Stimulated activated CD8-positive, alpha-beta memory T cell treated with anti-CD3 and anti-CD28 coated beads, Interleukin-4, amount 100 ng/mL, for 1 hour (primary cell): ENCODE data around the gene NANP.
"Not testable (repeated sequence)": the region's sequence is repeated elsewhere in the genome, so short reads cannot be mapped to it uniquely, and the experiment has no call there.

Experiments
- DNase-seq, 2 donors: peaks; one replicate each; pipeline ENCODE4 v3.0.0-alpha.2; 2020; ENCODE audit warnings: low read depth in 2 of 2, low spot score in 1 of 2

The NANP gene

DNA sequence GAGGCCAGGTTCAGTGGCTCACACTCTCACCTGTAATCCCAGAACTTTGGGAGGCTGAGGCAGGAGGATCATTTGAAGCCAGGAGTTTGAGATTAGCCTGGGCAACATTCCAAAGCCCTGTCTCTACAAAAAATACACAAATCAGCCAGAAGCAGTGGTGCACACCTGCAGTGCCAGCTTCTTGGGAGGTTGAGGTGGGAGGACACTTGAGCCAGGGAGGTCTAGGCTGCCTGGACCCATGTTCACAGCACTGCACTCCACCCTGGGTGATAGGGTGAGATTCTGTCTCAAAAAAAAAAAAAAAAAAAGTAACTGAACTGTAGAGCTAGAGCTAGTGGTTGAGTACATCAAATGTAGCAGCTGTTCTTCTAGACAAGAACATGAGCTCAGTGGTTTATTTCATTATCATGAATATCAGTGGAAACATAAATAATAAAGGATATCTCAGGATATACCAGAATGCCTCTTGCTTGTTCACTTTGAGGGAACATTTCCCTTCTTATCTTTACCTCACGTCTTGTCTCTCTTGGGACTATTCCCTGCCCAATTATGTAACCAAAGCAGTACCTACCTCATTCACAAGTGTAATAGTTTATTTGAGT is 17.6 kb downstream of the NANP start:
- DNase-seq = no peak

DNA sequence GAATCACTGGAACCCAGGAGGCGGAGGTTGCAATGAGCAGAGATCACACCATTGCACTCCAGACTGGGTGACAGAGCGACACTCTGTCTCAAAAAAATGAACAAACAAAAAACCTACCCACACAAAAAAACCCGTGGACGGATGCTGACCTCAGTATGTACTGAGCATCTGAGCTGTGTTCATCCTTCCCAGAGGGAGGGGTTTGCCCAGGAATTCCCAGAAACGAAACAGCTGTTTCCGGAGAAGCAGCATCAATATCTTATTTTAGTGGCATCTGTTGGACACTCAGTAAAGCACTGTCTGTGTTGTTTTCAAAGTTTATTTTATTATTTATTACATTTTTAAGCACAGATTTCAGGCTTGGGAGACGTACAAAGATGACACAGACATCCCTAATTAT is 18.7 kb downstream of the NANP start:
- DNase-seq = no peak

DNA sequence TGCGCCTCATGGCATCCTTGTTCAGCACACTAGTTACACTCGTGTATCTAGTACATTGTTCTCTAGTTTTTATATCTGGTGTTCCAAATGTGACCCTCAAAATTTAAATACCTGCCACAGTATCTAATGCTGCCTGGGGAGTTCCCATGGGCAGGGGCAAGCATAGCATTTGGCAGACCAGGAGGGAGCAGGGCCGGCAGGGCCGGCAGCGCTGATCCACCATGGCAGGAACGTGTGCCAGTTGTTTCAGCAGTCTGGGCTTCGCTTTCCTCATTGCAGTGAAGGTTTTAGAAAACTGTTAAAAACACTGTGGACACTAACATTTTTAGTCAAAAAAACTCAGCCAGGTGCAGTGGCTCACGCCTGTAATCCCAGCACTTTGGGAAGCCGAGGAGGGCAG is 19.2 kb downstream of the NANP start:
- no peak for DNase-seq

DNA sequence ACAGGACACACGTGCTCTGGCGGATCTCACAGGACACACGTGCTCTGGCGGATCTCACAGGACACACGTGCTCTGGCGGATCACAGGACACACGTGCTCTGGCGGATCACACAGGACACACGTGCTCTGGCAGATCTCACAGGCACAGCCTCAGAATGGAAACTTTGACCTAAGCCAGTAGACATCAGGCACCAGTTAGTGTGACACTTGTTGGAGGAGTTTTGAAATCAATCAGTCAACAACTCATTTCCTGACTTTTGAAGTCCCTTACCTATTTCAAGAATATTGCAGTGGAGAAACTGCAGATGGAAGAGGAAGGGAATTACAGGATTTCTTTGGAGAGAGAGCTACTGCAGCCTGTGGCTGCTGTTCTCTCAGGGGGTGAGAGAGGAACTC is 20.9 kb downstream of the NANP start:
- DNase-seq = not testable (repeated sequence)

DNA sequence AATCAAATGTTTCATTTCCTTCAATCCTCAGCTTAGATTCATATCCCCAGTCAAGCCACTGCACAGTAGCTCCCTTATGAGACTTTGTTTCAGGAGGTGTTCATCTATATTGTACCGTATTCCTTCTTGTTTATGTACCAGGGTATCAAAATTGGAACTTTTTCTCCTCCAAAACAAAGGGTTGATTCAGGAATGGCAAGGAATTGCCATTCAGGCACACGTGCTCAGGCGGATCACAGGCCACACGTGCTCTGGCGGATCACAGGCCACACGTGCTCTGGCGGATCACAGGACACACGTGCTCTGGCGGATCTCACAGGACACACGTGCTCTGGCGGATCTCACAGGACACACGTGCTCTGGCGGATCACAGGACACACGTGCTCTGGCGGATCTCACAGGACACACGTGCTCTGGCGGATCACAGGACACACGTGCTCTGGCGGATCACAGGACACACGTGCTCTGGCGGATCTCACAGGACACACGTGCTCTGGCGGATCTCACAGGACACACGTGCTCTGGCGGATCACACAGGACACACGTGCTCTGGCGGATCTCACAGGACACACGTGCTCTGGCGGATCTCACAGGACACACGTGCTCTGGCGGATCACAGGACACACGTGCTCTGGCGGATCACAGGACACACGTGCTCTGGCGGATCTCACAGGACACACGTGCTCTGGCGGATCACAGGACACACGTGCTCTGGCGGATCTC is 21.5 kb downstream of the NANP start:
- not testable (repeated sequence) for DNase-seq

DNA sequence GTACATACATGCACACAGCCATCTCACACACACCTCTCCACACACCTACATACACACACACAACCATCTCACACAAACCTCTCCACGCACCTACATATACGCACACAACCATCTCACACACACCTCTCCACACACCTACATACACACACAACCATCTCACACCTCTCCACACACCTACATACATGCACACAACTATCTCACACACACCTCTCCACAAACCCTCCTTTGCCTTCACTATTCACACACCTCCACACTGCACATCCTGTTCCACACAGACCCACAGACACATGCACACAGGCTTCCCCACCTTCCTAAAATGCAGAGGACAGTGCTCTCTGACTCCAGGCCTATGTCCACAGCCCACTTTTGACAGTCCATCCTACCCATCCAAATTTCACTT is 22.2 kb downstream of the NANP start:
- DNase-seq = no peak

DNA sequence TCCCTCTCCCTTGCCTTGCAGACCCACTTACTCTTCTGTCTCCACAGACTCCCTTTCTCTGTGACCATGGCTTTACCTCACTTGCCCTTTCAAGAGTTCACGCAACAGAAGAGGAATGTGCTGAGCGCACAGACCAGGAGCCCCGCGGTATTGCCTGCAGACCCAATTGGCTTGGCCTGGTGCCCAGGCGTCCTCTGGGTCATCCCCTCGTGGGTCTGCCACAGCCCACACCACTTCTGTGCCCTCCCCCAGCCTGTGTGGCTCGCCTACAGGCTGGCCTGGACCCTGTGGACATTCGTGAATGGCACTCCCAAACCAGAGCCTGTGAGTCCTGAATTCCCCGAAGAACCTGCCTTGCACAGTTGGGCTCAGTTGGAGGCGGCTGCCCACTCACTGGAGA is 23.2 kb downstream of the NANP start:
- no peak for DNase-seq

DNA sequence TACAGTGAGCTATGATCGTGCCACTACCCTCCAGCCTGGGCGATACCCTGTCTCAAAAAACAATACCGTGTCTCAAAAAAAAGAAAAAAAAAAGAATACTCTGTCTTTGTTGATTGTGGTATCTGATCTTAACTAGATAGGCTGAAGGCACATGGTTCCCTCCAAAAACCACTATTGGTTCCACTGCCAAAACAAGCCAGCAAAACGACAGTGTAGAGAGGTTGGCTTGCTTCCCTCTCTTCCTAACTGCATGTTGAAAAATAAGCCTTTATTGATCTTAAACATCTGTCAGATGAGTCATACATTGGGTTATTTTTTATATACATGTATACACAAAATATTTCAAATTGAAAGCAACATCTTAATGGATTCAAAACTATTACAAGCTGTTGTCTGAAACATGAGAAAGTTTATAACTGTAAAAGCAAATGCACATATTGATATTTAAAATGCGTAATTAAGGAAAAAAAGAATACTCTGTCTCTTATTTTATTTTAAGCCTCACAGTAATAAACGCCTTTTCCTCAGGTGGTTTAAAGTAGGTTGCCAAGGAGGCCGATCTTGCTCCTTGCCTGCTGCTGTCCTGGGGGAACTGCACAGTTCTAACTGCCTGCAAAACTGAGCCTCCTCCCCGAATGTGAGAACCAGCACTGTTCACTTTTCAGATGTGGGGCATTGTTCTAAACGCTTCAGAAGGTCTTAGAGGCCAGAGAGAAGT is 31.5 kb downstream of the NANP start:
- no peak for DNase-seq

DNA sequence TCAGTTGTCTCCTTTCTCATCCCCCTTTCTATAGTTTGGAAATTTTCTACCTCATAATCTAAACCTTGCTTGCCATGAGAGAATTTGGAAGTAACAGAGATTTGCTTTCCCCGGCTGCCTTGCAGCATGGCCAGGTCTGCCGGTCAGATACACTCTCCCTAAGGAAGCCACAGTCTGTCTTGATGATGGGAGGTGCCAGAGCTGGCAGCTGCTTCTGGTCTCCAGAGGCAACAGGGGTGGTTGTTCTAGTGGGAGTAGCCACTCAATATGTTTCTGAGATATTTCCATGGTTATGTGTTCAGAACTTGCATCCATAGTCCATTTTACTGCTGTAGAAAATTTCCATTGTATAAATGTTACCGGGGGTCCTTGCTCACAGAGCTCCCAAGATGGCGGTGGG is 33.0 kb downstream of the NANP start:
- not testable (repeated sequence) for DNase-seq

DNA sequence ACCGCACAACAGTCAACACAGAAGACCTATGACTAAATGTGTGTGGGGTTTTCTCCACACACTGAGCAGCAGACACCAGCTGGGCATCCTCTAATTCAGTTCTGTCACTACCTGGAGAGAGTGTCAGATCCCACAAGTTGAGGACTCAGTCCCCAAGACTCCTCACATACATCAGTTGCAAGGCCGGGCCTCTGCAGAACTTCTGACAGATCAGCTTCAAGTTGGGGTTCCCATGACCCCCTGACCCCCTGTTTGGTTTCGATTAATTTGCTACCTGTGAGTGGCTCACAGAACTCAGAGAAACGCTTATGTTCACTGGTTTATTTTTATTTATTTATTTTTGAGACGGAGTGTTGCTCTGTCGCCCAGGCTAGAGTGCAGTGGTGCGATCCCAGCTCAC is 35.3 kb downstream of the NANP start:
- no peak for DNase-seq

DNA sequence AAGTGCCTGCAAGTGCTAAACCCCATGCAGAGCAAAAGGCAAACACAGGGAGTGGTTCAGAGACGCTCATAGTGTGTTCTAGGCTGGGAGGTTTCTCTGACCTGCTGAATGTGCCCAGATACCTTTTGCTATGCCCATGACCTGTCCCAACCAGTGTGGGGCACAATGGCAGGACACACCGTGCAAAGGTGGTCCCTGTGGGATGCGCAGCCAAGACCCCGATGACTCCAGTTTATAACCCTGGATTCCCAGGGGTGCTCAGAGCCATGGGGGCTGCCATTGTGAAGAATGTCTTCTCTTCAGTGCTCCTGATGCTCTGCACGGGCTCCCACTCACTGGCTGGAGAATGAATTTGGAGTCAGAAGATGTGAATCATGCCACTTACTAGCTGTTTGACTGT is 36.3 kb downstream of the NANP start:
- no peak for DNase-seq

DNA sequence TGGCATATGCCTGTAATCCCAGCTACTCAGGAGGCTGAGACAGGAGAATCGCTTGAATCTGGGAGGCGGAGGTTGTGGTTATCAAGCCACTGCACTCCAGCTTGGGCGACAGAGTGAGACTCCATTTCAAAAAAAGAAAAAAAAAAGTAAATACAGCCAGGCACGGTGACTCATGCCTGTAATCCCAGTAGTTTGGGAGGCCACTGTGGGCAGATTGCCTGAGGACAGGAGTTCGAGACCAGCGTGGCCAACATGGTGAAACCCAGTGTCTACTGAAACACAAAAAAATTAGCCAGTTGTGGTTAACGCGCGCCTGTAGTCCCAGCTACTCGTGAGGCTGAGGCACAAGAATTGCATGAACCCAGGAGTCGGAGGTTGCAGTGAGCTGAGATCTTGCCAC is 36.9 kb downstream of the NANP start:
- DNase-seq = no peak

DNA sequence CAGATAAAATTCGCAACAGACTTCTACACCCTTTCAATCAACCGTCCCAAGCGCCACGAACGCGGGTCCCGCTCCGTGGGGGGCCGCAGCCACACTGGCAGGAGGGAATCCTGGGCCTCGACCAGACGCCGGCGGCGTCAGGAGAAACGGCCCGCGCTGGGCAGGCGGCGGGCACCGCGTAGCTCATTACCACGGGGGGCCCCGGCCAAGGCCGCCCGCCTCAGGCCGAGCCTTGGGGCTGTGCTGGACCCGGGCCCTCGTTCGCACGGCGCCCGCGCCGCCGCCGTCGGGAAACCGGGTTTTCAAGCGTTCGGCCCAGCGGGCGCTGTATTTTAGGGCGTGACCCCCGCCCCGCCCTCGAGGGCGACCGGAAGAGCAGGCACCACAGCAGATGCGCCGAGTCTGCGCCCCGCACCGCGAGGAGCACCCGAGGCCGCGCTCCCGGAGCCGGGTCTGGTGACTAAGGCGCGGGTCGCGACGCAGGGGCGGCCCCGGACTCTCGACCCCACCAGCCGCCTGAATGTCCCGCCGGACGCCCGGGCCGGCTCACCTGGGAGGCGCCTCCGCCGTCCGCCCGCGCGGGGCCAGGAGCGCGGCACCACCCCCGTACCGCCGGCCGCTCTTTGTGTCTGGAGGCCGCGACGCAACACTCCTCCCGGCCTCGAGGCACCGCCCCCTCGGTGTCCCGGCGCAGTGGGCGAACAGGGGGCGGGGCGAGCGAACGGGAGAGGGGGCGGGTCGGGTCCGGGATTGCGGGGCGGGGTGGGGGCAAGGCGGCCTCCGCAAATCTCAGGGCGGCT is 38.7 kb downstream of the NANP start, which contains the start of gene NINL:
NINL (minus strand) TSS at position 627 of the 800 bp plus-strand sequence. CDS start 58,944 bp downstream, outside the sequence.
- DNase-seq = no peak

DNA sequence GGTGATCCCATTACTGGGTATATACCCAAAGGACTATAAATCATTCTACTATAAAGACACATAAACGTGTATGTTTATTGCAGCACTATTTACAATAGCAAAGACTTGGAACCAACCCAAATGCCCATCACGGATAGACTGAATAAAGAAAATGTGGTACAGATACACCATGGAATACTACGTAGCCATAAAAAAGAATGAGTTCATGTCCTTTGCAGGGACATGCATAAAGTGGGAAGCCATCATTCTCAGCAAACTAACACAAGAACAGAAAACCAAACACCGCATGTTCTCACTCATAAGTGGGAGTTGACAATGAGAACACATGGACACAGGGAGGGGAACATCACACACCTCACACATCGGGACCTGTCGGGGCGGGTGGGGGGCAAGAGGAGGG is 40.2 kb downstream of the NANP start:
- DNase-seq = not testable (repeated sequence)

DNA sequence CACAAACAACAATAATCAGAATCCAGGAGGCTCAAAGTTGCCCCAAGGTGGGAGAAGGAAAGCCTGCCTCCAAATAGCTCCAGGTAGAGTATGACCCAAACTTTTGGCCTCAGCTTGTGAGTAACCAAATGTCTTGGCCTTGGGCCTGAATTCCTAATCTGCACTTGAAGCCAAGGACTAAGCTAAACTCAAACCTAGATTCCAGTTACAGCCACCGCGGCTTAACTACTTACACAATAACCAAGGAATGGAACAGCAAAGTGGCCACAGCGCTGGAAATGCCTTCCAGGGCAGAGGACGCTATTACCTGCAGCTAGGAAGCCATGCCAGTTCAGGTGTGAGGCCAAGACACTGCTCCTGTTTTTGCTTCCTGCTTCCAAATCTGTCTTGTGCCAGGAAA is 43.1 kb downstream of the NANP start:
- DNase-seq = no peak

DNA sequence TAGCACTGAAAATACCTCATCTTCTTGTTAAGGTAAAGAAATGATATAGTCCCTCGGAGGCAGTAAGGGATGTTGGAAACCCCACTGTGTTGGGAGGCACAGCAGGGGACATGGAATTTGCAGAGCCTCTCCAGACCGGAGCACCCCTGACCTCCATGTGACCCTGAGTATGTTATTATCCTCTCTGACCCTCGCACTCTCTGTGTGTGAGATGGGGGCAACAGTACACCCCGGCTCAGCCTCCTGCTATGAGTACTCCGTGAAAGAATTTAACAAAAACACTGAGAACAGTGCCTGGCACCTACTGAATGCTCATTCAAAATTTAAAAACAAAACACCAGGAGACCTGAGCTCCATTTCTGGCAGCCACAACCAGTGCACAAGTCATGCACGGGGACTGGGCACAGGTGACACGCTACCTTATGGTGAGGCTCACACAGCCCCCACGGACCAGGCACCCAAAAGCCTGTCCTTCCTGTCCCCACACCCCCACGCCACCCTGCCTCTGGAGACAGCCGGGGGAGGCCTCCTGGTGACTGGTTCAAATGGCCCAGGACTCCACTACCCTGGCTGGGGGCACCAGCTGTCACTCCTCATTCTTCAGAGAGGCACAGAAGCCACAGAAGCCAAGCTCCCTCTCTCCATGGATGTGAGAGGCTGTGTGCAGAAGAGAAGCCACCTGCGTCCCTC is 44.6 kb downstream of the NANP start:
- no peak for DNase-seq

DNA sequence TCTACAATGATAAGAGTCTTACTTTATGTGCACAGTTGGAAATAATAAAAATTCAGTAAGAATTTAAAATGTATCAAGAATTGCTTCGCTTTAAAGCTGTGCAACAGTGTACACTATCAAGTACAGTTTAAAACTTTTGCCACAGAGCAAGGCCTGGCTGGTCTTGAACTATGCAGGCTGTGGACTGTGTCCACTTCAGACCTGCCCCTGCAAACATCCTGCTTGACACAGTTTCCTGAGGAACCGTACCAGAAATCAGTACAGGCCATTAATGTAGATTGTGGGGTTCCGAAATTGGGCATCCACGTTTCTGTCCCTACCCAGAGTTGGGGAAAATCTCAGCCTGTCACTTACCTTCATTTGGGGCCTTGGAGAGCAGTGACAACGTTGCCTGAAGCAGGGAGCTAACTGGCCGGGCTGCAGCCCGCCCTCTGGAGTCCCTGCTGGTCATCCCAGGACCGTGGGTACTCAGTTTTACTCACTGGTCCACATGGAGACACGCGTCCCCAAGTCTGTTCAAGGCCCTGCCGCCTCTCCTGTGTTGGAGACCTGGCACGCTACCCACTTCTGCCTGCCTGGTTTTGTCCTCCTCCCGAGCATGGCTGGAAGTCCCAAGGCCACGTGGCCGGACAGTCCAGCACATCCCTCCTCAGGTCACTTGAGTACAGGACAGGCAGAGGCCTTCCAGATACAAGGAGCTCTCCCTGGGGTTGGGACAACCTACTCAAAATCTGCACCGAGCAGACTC is 46.9 kb downstream of the NANP start:
- no peak for DNase-seq

DNA sequence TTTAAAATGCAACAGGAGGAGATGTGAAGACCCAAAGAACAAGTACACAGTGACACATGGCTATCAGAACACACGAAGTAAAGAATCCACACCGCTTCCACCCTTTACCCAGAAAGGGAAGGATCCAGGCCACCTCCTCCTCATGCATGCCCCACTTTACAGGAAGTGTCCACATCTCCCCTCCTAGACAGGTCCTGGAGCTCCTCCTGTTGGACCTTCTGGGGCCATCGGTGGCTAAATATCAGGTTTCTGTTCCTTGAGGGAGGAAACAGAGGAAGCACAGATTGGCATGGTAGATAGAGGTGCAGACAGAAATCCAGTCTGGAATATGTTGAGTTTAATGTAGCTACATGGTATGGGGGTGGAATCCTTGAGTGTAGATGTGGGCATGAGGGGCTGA is 49.4 kb downstream of the NANP start:
- no peak for DNase-seq

DNA sequence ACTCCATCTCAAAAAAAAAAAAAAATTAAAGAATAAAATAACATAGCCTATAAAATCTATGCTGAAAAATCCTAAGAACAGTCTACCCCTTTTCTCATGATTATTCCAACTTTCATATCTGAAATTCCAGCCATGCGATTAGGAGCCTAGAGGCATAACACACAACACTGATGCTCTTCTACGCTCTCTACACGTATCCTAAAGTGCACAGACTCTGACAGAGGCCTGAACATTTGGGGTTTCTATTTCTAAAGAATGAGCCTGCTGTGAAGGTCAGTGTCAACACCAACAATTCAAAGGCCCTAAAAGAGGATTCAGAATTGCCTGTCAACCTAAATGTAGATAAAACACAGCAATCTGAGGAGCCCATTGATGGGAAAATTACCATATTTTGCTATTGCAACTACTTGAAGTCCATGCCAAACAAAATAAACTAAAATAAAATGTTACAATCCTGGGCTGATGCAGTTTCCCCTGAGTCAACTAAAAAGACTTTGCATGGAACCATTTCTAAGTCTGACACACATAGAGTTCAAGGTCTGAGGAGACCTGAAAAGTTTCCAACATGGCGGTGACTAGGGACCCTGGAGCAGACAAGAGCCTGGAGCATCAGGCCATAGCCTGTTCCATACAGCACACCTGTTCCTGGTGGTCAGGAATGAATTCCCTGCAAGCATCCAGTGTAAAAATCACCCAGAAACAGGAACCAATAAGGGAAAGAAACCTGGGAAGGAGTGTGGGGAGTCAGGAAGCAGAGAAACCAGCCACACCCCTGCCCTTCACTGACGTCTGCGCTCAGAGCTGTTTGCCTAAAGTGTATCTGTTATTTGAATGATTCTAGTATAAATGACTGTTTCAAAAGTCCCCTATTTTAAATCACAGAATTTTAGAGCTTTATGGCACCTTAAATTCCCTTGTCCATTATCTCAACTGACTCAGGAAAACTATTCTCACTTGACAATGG is 50.2 kb downstream of the NANP start:
- DNase-seq = no peak
